ENCODE data around the gene NTNG1. TPM values are rescaled to one million over a fixed set of nuclear protein-coding genes. Genes with fewer than 3 reads are reported as not detected.

The NTNG1 gene
- total RNA-seq, 1 experiment from 2014 or later = not detected

DNA sequence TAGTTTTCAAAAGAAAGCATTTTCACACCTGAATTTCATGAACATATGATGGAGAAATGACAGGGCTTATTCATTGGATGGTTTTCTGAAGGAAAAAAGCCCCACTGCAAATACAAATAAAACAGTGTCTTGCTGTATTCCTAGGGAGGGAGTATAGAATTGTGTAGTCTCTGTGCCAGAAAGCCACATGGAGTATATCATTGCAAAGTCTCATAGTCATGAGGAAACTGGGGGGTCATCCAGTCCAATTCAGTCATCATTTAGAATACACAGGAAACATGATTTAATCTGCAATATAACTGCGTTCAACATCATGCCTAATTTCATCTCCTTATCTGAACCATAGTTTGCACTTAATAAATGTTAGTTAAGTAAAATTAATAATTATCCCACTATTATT lies 222.3 kb downstream of the NTNG1 start:
- Mint-ChIP-seq H3K9me3 (ENCODE audit: unreplicated experiment) (no peaks in the 10 kb centered on the region), H3K4me3 (ENCODE audit: unreplicated experiment) (no peak overlapping the region), H3K4me1 (ENCODE audit: insufficient read depth, unreplicated experiment) (no peaks in the 10 kb centered on the region), H3K27ac (ENCODE audit: low read depth, unreplicated experiment) (no peak overlapping the region), H3K36me3 (ENCODE audit: insufficient read depth, unreplicated experiment) (no peaks in the 10 kb centered on the region), H3K27me3 (ENCODE audit: insufficient read depth, unreplicated experiment) (no peaks in the 10 kb centered on the region)
- no peak for DNase-seq (ENCODE audit: unreplicated experiment)
- intact Hi-C loops (cut with micrococcal nuclease) = no loop called here
- TF ChIP-seq, protein P1, sequence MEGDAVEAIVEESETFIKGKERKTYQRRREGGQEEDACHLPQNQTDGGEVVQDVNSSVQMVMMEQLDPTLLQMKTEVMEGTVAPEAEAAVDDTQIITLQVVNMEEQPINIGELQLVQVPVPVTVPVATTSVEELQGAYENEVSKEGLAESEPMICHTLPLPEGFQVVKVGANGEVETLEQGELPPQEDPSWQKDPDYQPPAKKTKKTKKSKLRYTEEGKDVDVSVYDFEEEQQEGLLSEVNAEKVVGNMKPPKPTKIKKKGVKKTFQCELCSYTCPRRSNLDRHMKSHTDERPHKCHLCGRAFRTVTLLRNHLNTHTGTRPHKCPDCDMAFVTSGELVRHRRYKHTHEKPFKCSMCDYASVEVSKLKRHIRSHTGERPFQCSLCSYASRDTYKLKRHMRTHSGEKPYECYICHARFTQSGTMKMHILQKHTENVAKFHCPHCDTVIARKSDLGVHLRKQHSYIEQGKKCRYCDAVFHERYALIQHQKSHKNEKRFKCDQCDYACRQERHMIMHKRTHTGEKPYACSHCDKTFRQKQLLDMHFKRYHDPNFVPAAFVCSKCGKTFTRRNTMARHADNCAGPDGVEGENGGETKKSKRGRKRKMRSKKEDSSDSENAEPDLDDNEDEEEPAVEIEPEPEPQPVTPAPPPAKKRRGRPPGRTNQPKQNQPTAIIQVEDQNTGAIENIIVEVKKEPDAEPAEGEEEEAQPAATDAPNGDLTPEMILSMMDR (IDR thresholded peaks at IDR 0.05; ENCODE audit: unreplicated experiment) = no peak
- CTCF ChIA-PET = no interaction called here
- no TSS peak for BruUV-seq (replicated peaks)
- POLR2A ChIA-PET = no interaction called here

DNA sequence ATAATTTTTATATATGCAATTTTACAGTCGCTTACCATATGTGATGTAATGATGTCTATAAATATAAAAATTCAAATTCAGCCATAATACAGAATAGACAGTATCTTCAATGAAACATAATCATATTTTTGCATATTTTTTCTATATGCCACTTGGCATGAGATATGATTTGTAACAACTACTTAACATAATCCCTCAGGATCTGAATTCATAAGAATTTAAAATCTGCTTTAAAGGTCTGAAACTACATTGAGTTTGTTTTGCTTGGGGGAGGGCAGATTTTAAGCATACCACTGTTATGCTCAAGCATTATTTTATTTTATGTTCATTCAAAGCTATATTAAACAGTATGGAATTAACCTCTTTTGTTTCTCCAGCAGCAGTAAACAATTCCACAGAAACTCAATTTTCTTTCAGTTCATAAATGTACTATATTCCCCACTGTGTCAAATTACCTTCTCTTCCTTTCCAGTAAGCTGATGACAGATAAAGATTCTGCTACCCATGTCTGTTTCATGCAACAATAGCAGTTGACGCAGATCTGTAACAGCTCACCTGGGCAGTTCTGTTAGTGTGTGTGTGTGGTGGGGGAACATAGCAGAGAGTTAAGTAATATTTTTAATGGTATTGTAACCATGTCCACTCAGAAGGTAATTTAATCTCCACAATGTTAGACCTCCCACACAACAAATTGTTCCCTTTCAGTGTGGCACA lies 224.8 kb downstream of the NTNG1 start:
- DNase-seq (ENCODE audit: unreplicated experiment) = no peak

DNA sequence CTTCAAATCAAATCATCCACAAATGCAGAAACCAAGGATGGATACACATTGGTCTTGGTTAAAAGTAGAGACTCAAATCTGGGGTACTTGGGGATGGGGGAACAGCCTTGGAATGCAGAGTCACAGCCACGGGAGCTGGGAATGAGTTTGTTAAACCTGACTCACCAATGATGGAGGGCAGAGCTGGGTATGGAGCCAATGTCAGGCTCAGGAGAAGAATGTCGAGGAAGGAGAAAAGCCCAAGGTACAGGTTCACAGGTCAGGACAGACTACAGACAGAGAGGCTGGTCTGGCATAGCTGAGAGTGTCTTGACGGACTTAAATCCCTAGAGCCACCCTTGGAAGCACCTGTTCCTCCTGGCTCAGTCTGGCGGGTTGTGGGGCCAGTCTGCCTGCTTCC lies 237.6 kb downstream of the NTNG1 start:
- CTCF ChIA-PET = interaction anchor here (1.2 kb wide), 1 partner anchor 10 kb away, joined by 3 read pairs; no protein-coding TSS in a partner anchor
- BruUV-seq (replicated peaks) = no TSS peak
- no peak overlapping the region for H3K4me3 Mint-ChIP-seq (ENCODE audit: unreplicated experiment)

More for the DNA sequence above, 224.8 kb downstream of the NTNG1 start:
- CTCF ChIA-PET = interaction anchor here (0.6 kb wide), 1 partner anchor 381 kb away, joined by 3 read pairs; no protein-coding TSS in a partner anchor
- no peaks in the 10 kb centered on the region for H3K4me1 Mint-ChIP-seq (ENCODE audit: insufficient read depth, unreplicated experiment)
- POLR2A ChIA-PET = interaction anchor here (0.6 kb wide), 1 partner anchor 24 kb away, joined by 4 read pairs; no protein-coding TSS in a partner anchor
- no peaks in the 10 kb centered on the region for H3K9me3 Mint-ChIP-seq (ENCODE audit: unreplicated experiment)
- no peaks in the 10 kb centered on the region for H3K27me3 Mint-ChIP-seq (ENCODE audit: insufficient read depth, unreplicated experiment)
- intact Hi-C loops (cut with micrococcal nuclease) = no loop called here
- H3K27ac Mint-ChIP-seq (ENCODE audit: low read depth, unreplicated experiment) = no peak overlapping the region
- TF ChIP-seq, protein P1 (IDR thresholded peaks at IDR 0.05; ENCODE audit: unreplicated experiment) = no peak
- no TSS peak for BruUV-seq (replicated peaks)
- no peaks in the 10 kb centered on the region for H3K36me3 Mint-ChIP-seq (ENCODE audit: insufficient read depth, unreplicated experiment)
- no peak overlapping the region for H3K4me3 Mint-ChIP-seq (ENCODE audit: unreplicated experiment)

DNA sequence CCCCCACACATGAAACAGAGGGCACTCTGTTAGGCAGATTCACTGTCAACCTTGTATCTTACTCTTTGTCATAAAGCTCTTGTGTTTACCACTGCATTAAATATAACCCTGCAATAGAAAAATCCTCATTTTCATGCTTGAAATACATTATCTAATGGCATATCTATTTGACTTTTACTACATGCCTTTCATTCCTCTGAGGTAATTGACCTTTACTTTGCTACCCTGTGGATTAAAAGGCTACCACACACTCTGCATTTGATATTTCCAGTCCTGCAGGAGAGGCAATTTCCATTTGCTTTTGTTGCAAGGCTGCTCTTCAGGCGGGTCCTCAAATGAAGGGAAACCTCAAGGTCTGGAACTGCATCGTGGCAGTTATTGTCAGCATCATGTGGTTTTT lies 238.0 kb downstream of the NTNG1 start:
- intact Hi-C loops (cut with micrococcal nuclease) = loop anchor here (10.0 kb wide), 1 partner anchor 94 kb away; no protein-coding TSS in a partner anchor
- DNase-seq (ENCODE audit: unreplicated experiment) = no peak
- Mint-ChIP-seq H3K27me3 (ENCODE audit: insufficient read depth, unreplicated experiment) (no peaks in the 10 kb centered on the region), H3K36me3 (ENCODE audit: insufficient read depth, unreplicated experiment) (no peaks in the 10 kb centered on the region), H3K9me3 (ENCODE audit: unreplicated experiment) (no peaks in the 10 kb centered on the region), H3K4me3 (ENCODE audit: unreplicated experiment) (no peak overlapping the region), H3K4me1 (ENCODE audit: insufficient read depth, unreplicated experiment) (no peaks in the 10 kb centered on the region), H3K27ac (ENCODE audit: low read depth, unreplicated experiment) (no peak overlapping the region)
- no TSS peak for BruUV-seq (replicated peaks)
- TF ChIP-seq, protein P1 (IDR thresholded peaks at IDR 0.05; ENCODE audit: unreplicated experiment) = no peak
- ChIA-PET POLR2A (no interaction called here), CTCF (interaction anchor here (1.2 kb wide), 1 partner anchor 10 kb away, joined by 3 read pairs; no protein-coding TSS in a partner anchor)

More for the DNA sequence above, 237.6 kb downstream of the NTNG1 start:
- intact Hi-C loops (cut with micrococcal nuclease) = loop anchor here (10.0 kb wide), 1 partner anchor 94 kb away; no protein-coding TSS in a partner anchor
- TF ChIP-seq, protein P1 (IDR thresholded peaks at IDR 0.05; ENCODE audit: unreplicated experiment) = no peak
- no peaks in the 10 kb centered on the region for H3K27me3 Mint-ChIP-seq (ENCODE audit: insufficient read depth, unreplicated experiment)
- no peak for DNase-seq (ENCODE audit: unreplicated experiment)
- no peak overlapping the region for H3K27ac Mint-ChIP-seq (ENCODE audit: low read depth, unreplicated experiment)
- H3K4me1 Mint-ChIP-seq (ENCODE audit: insufficient read depth, unreplicated experiment) = no peaks in the 10 kb centered on the region
- H3K36me3 Mint-ChIP-seq (ENCODE audit: insufficient read depth, unreplicated experiment) = no peaks in the 10 kb centered on the region
- POLR2A ChIA-PET = no interaction called here
- H3K9me3 Mint-ChIP-seq (ENCODE audit: unreplicated experiment) = no peaks in the 10 kb centered on the region
